Measurements from ENCODE around the gene C10orf67. TPM values are rescaled to one million over a fixed set of nuclear protein-coding genes. Genes with fewer than 3 reads are reported as not detected.

Gene C10orf67
- total RNA-seq, 1 experiment from 2014 or later: not detected

- Histone ChIP-seq H3K27ac (ENCODE audit: low read length) (no peak overlapping the region), H3K9me3 (ENCODE audit: control insufficient read depth, insufficient read depth, low read depth, low read length) (no peaks in the 10 kb centered on the region)
- CTCF ChIA-PET: no interaction called here
Observed at GRCh38 chr10:23342213-23342884, 2.2 kb downstream of the C10orf67 start.

GRCh38 chr10:23341004-23341403, 3.6 kb downstream of the C10orf67 start:
- ATAC-seq (no peak), DNase-seq (ENCODE audit: low read depth, low spot score) (no peak)

More at GRCh38 chr10:23342213-23342884, 2.2 kb downstream of the C10orf67 start:
- no peaks in the 10 kb centered on the region for H3K27me3 ChIP-seq (ENCODE audit: control insufficient read depth, insufficient read depth, low read length)
- DNase-seq (ENCODE audit: low read depth, low spot score) (no peak), ATAC-seq (no peak)
- H3K4me3 ChIP-seq (ENCODE audit: low read depth in 2 of 2, low read length in 2 of 2): no peak overlapping the region
- no peak for TF ChIP-seq SIN3A (IDR thresholded peaks at IDR 0.05; ENCODE audit: borderline replicate concordance, insufficient read depth, low read depth, low read length)
- no peak for TF ChIP-seq POLR2AphosphoS5 (IDR thresholded peaks at IDR 0.05; ENCODE audit: low read depth, low read length)
- no peak for TF ChIP-seq CTCF (IDR thresholded peaks at IDR 0.05)
- TF ChIP-seq REST (IDR thresholded peaks at IDR 0.05; ENCODE audit: insufficient read depth in 1 of 2, low read depth in 2 of 2, low read length in 1 of 2): no peak
- no peak for TF ChIP-seq TCF7L2 (IDR thresholded peaks at IDR 0.05; ENCODE audit: low read depth, low read length)
- POLR2A ChIA-PET: no interaction called here
- no TSS peak for BruUV-seq (replicated peaks)
- in situ Hi-C loops (cut with HindIII; ENCODE audit: low pct_unique_long_range_greater_than_20kb, low sequenced_read_pairs): no loop called here
- no peaks in the 10 kb centered on the region for H3K36me3 ChIP-seq (ENCODE audit: control insufficient read depth, insufficient read depth, low read length)
- no peaks in the 10 kb centered on the region; the same call in 1 of the 2 replicates for H3K4me1 ChIP-seq (ENCODE audit: control insufficient read depth, insufficient read depth, low read length)
- intact Hi-C loops (cut with micrococcal nuclease; ENCODE audit: unreplicated experiment): no loop called here

More at GRCh38 chr10:23341004-23341403, 3.6 kb downstream of the C10orf67 start:
- H3K4me3 ChIP-seq (ENCODE audit: low read depth in 2 of 2, low read length in 2 of 2): no peak overlapping the region
- BruUV-seq (replicated peaks): no TSS peak
- intact Hi-C loops (cut with micrococcal nuclease; ENCODE audit: unreplicated experiment): no loop called here
- H3K27me3 ChIP-seq (ENCODE audit: control insufficient read depth, insufficient read depth, low read length): no peaks in the 10 kb centered on the region
- H3K27ac ChIP-seq (ENCODE audit: low read length): no peak overlapping the region
- ChIA-PET CTCF (no interaction called here), POLR2A (no interaction called here)
- H3K4me1 ChIP-seq (ENCODE audit: control insufficient read depth, insufficient read depth, low read length): no peaks in the 10 kb centered on the region; the same call in 1 of the 2 replicates
- no peaks in the 10 kb centered on the region for H3K9me3 ChIP-seq (ENCODE audit: control insufficient read depth, insufficient read depth, low read depth, low read length)
- in situ Hi-C loops (cut with HindIII; ENCODE audit: low pct_unique_long_range_greater_than_20kb, low sequenced_read_pairs): no loop called here
- TF ChIP-seq CTCF (IDR thresholded peaks at IDR 0.05) (no peak), TCF7L2 (IDR thresholded peaks at IDR 0.05; ENCODE audit: low read depth, low read length) (no peak), SIN3A (IDR thresholded peaks at IDR 0.05; ENCODE audit: borderline replicate concordance, insufficient read depth, low read depth, low read length) (no peak), REST (IDR thresholded peaks at IDR 0.05; ENCODE audit: insufficient read depth in 1 of 2, low read depth in 2 of 2, low read length in 1 of 2) (no peak)
- no peaks in the 10 kb centered on the region for H3K36me3 ChIP-seq (ENCODE audit: control insufficient read depth, insufficient read depth, low read length)

All from Panc1 (cell line).